Thymus (tissue), 11 donors: ENCODE data around the gene BICC1. TPM values are rescaled to one million over a fixed set of nuclear protein-coding genes. Genes with fewer than 3 reads are reported as not detected.
"Not testable (repeated sequence)": the region's sequence is repeated elsewhere in the genome, so short reads cannot be mapped to it uniquely, and the experiment has no call there.

Source experiments
- DNase-seq, 9 donors: peaks; one replicate each; pipeline ENCODE4 v3.0.0-alpha.2; 2013; ENCODE audit warnings: low spot score in 9 of 9, low read depth in 6 of 9, missing footprints in 1 of 9
- H3K27ac ChIP-seq, 2 donors: one replicate each; pipeline ENCODE4 v1.5.1; 2013; ENCODE audit warnings: control low read depth in 1 of 2, low read depth in 1 of 2, low read length in 1 of 2, mild to moderate bottlenecking in 1 of 2, moderate library complexity in 1 of 2
- H3K27me3 ChIP-seq, 2 donors: one replicate each; pipeline ENCODE4 v1.5.1; 2013; ENCODE audit warnings: low read length in 1 of 2; ENCODE audit not compliant: control insufficient read depth in 2 of 2, insufficient read depth in 1 of 2
- H3K36me3 ChIP-seq, 2 donors: one replicate each; pipeline ENCODE4 v1.5.1; 2013; ENCODE audit warnings: low read length in 1 of 2, mild to moderate bottlenecking in 1 of 2, moderate library complexity in 1 of 2; ENCODE audit not compliant: control insufficient read depth in 2 of 2, insufficient read depth in 2 of 2
- H3K4me1 ChIP-seq, 2 donors: one replicate each; pipeline ENCODE4 v1.5.1; 2013; ENCODE audit warnings: low read length in 2 of 2; ENCODE audit not compliant: control insufficient read depth in 2 of 2, insufficient read depth in 2 of 2
- H3K4me3 ChIP-seq, 2 donors: one replicate each; pipeline ENCODE4 v1.5.1; 2013; ENCODE audit warnings: low read length in 2 of 2, control low read depth in 1 of 2, mild to moderate bottlenecking in 1 of 2
- H3K9me3 ChIP-seq, 2 donors: one replicate each; pipeline ENCODE4 v1.5.1; 2013; ENCODE audit warnings: low read length in 1 of 2, mild to moderate bottlenecking in 1 of 2; ENCODE audit not compliant: control insufficient read depth in 2 of 2, insufficient read depth in 1 of 2
- WGBS: extraction: QIAGEN DNeasy Blood & Tissue Kit; methylation state at CpG from one replicate; pipeline ENCODE4 v1.1.7; 2013; 5-methylcytosine and 5-hydroxymethylcytosine counted together
- polyA plus RNA-seq: library from polyadenylated mRNA; stranded (reverse); fragments of 200-250 nt; gene quantifications from one replicate; pipeline ENCODE4 v1.2.3, GENCODE V29; 2013
- total RNA-seq: library from RNA; stranded (reverse); fragments of 120-200 nt; gene quantifications from one replicate; pipeline ENCODE4 v1.2.4, GENCODE V29; 2013
- donor health status: healthy.

Gene BICC1
- total and polyA plus RNA-seq, 2 donors, result 1.8 to 1.9 TPM

GRCh38 chr10:58856508-58857240 is 344.0 kb downstream of the BICC1 start:
- H3K27ac ChIP-seq, result no peak overlapping the region
- H3K4me1 ChIP-seq, result no peaks in the 10 kb centered on the region
- WGBS, result 83% methylated on average over 9 of the region's 9 CpGs
- DNase-seq, result no peak
- no peaks in the 10 kb centered on the region for H3K27me3 ChIP-seq
- no peaks in the 10 kb centered on the region for H3K36me3 ChIP-seq
- peaks cover 0 to 1% of the 10 kb centered on the region in 2 donors for H3K9me3 ChIP-seq
- H3K4me3 ChIP-seq, result no peak overlapping the region

- Histone ChIP-seq H3K27ac (no peak overlapping the region), H3K4me3 (no peak overlapping the region), H3K27me3 (no peaks in the 10 kb centered on the region), H3K4me1 (no peaks in the 10 kb centered on the region), H3K36me3 (no peaks in the 10 kb centered on the region), H3K9me3 (peaks cover 0 to 1% of the 10 kb centered on the region in 2 donors)
- 86% methylated on average over 3 of the region's 3 CpGs for WGBS
- DNase-seq, result no peak
Measured at GRCh38 chr10:58857251-58857805, 344.7 kb downstream of the BICC1 start.

- not testable (repeated sequence) for H3K27me3 ChIP-seq, H3K4me1 ChIP-seq, DNase-seq, H3K4me3 ChIP-seq, H3K9me3 ChIP-seq, H3K27ac ChIP-seq, H3K36me3 ChIP-seq
- 99% methylated on average over 1 of the region's 1 CpG for WGBS
Measured at GRCh38 chr10:58858123-58858522, 345.5 kb downstream of the BICC1 start.

- DNase-seq, result no peak
- no peaks in the 10 kb centered on the region for H3K36me3 ChIP-seq
- WGBS, result 97% methylated on average over 2 of the region's 2 CpGs
- no peak overlapping the region for H3K4me3 ChIP-seq
- no peaks in the 10 kb centered on the region for H3K9me3 ChIP-seq
- no peaks in the 10 kb centered on the region for H3K4me1 ChIP-seq
- H3K27me3 ChIP-seq, result no peaks in the 10 kb centered on the region
- no peak overlapping the region for H3K27ac ChIP-seq
Measured at GRCh38 chr10:58859526-58859925, 346.9 kb downstream of the BICC1 start.

GRCh38 chr10:58867683-58868082 is 355.0 kb downstream of the BICC1 start:
- Histone ChIP-seq H3K36me3 (no peaks in the 10 kb centered on the region), H3K4me1 (no peaks in the 10 kb centered on the region), H3K4me3 (no peak overlapping the region), H3K27me3 (no peaks in the 10 kb centered on the region), H3K27ac (no peak overlapping the region), H3K9me3 (no peaks in the 10 kb centered on the region)
- DNase-seq, result no peak

GRCh38 chr10:58868736-58869435 is 356.2 kb downstream of the BICC1 start:
- Histone ChIP-seq H3K9me3 (no peaks in the 10 kb centered on the region), H3K4me1 (no peaks in the 10 kb centered on the region), H3K4me3 (no peak overlapping the region), H3K27ac (no peak overlapping the region), H3K36me3 (no peaks in the 10 kb centered on the region), H3K27me3 (no peaks in the 10 kb centered on the region)
- DNase-seq, result no peak
- WGBS, result 82% methylated on average over 8 of the region's 8 CpGs

GRCh38 chr10:58870070-58870469 is 357.4 kb downstream of the BICC1 start:
- Histone ChIP-seq H3K4me1 (no peaks in the 10 kb centered on the region), H3K4me3 (no peak overlapping the region), H3K27me3 (no peaks in the 10 kb centered on the region), H3K36me3 (no peaks in the 10 kb centered on the region), H3K9me3 (no peaks in the 10 kb centered on the region), H3K27ac (no peak overlapping the region)
- DNase-seq, result no peak
- 96% methylated on average over 4 of the region's 4 CpGs for WGBS

- Histone ChIP-seq H3K9me3 (no peaks in the 10 kb centered on the region), H3K27ac (no peak overlapping the region), H3K27me3 (no peaks in the 10 kb centered on the region), H3K4me1 (no peaks in the 10 kb centered on the region), H3K4me3 (no peak overlapping the region), H3K36me3 (no peaks in the 10 kb centered on the region)
- 86% methylated on average over 2 of the region's 2 CpGs for WGBS
- DNase-seq, result no peak
Measured at GRCh38 chr10:58873161-58873560, 360.5 kb downstream of the BICC1 start.
